Natural killer cell (primary cell): Measurements from ENCODE around the gene RELA. TPM values are rescaled to one million over a fixed set of nuclear protein-coding genes. Genes with fewer than 3 reads are reported as not detected.

Experiments
- ATAC-seq, 3 donors: fragments of 150-1000 bp in 2 of 3; fragments of 200-7000 bp in 1 of 3; cut with Tn5 transposase; 1 replicate in 1 of 3; 2 replicates in 2 of 3; pipeline ENCODE4 v1.10.0; 2021; ENCODE audit warnings: mild to moderate bottlenecking in 2 of 3, moderate library complexity in 2 of 3
- DNase-seq, 2 donors: peaks; one replicate each; pipeline versions ENCODE4 v3.0.0 to v3.0.0-alpha.2; 2013 to 2021; ENCODE audit warnings: mixed read lengths in 1 of 2
- H3K27ac ChIP-seq: one replicate; pipeline ENCODE4 v1.5.1; 2013; ENCODE audit warnings: mild to moderate bottlenecking, low read length
- H3K27me3 ChIP-seq: one replicate; pipeline ENCODE4 v1.6.1; 2013; ENCODE audit warnings: low read length; ENCODE audit not compliant: control insufficient read depth, insufficient read depth
- H3K36me3 ChIP-seq: one replicate; pipeline ENCODE4 v1.6.1; 2013; ENCODE audit warnings: low read length; ENCODE audit not compliant: control insufficient read depth, insufficient read depth
- H3K4me1 ChIP-seq: one replicate; pipeline ENCODE4 v1.6.1; 2013; ENCODE audit warnings: low read length; ENCODE audit not compliant: control insufficient read depth, insufficient read depth
- H3K4me3 ChIP-seq: one replicate; pipeline ENCODE4 v1.5.1; 2013; ENCODE audit warnings: low read length
- H3K9me3 ChIP-seq: one replicate; pipeline ENCODE4 v1.6.1; 2013; ENCODE audit warnings: low read length; ENCODE audit not compliant: control insufficient read depth, insufficient read depth
- H3K27ac Mint-ChIP-seq, 2 donors: one replicate each; pipeline ENCODE4 v1.8.0; 2022; ENCODE audit warnings: mild to moderate bottlenecking in 2 of 2, mixed read lengths in 2 of 2, moderate library complexity in 1 of 2
- H3K27me3 Mint-ChIP-seq, 2 donors: one replicate each; pipeline ENCODE4 v1.8.0; 2022; ENCODE audit warnings: low read depth in 2 of 2, mixed read lengths in 2 of 2
- H3K36me3 Mint-ChIP-seq: one replicate; pipeline ENCODE4 v1.8.0; 2022; ENCODE audit warnings: mixed read lengths
- H3K4me1 Mint-ChIP-seq, 2 donors: one replicate each; pipeline ENCODE4 v1.8.0; 2022; ENCODE audit warnings: mixed read lengths in 2 of 2
- H3K4me3 Mint-ChIP-seq: one replicate; pipeline ENCODE4 v1.8.0; 2022; ENCODE audit warnings: mild to moderate bottlenecking, moderate library complexity, mixed read lengths
- H3K9me3 Mint-ChIP-seq, 2 donors: one replicate each; pipeline ENCODE4 v1.8.0; 2022; ENCODE audit warnings: mixed read lengths in 2 of 2
- CTCF ChIP-seq: fragments of 200-600 bp; IDR thresholded peaks from one replicate; pipeline ENCODE4 v1.8.0; 2022; ENCODE audit warnings: antibody characterized with exemption
- WGBS: methylation state at CpG from one replicate; pipeline ENCODE4 v1.1.7; 2013; ENCODE audit warnings: missing lambda C conversion rate; ENCODE audit not compliant: insufficient coverage; 5-methylcytosine and 5-hydroxymethylcytosine counted together
- intact Hi-C: fragments of 100-400 bp; cut with micrococcal nuclease; formaldehyde crosslinking; loops from one replicate; pipeline ENCODE4 v1.14.2; 2022
- total RNA-seq, 4 donors: library from RNA; stranded (reverse); fragments of 120-200 nt in 1 of 4; gene quantifications; one replicate each; pipeline versions ENCODE4 v1.2.3 to v1.2.4, GENCODE V29; 2013 to 2022

The RELA gene
- total RNA-seq, 3 donors from 2014 or later (not counting 1 experiment from before 2014, with no cell fraction given), result 319 to 380 (median 338) TPM

DNA sequence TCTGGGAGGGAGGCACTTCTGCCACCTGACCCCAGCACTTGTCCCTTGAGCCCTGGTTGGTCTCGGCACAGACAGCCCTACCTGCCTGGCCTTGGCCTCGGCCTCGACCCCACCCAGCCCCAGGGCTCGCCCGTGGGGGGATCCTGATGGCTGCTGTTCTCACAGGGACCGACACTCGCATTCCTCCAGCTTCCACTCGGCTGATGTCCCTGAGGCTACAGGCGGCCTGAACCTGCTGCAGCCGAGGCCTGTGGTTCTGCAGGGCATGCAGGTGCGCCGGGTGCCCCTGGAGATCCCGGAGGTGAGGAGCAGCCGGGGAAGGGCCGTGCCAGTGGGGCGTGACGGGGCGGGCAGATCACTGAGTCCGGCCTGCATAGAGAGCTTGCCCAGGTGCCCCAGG lies 42.0 kb downstream of the RELA start:
- Mint-ChIP-seq H3K4me1 (peaks cover 11 to 30% of the 10 kb centered on the region in 2 donors), H3K9me3 (no peaks in the 10 kb centered on the region), H3K36me3 (no peaks in the 10 kb centered on the region), H3K4me3 (no peak overlapping the region), H3K27ac (no peak overlapping the region), H3K27me3 (no peaks in the 10 kb centered on the region)
- Histone ChIP-seq H3K9me3 (no peaks in the 10 kb centered on the region), H3K27me3 (no peaks in the 10 kb centered on the region), H3K36me3 (peaks cover 75% of the 10 kb centered on the region), H3K4me1 (peaks cover 17% of the 10 kb centered on the region), H3K4me3 (no peak overlapping the region), H3K27ac (no peak overlapping the region)
- intact Hi-C loops, result no loop called here
- DNase-seq (no peak), ATAC-seq (no peak)
- 98% methylated on average over 19 of the region's 19 CpGs for WGBS
- TF ChIP-seq CTCF, result no peak

DNA sequence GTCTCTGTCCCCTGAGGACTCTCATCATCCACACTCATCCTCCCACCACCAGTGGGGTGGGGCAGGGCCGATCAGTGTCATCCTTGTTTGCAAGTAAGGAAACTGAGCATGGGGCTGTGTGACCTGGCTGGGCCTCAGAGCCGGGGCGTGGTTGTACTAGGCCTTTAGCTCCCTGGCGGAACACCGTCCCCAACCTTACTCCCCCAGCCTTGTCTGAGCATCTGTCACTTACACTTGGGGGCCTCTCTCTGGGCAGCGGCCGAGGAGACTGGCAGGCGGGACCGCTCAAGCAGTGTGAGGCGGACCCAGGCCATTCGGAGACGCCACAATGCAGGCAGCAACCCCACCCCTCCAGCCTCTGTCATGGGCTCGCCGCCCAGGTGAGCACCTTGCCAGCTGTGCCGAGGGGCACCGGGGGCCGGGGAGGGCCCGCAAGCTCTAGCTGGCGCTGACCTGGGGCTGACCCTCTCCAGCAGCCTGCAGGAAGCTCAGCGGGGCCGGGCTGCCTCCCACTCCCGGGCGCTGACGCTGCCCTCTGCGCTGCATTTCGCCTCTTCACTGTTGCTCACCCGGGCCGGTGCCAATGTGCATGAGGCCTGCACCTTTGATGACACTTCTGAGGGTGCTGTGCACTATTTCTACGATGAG lies 43.3 kb downstream of the RELA start:
- Histone ChIP-seq H3K4me3 (no peak overlapping the region), H3K9me3 (no peaks in the 10 kb centered on the region), H3K4me1 (peaks cover 22% of the 10 kb centered on the region), H3K36me3 (peaks cover 65% of the 10 kb centered on the region), H3K27ac (no peak overlapping the region), H3K27me3 (no peaks in the 10 kb centered on the region)
- Mint-ChIP-seq H3K9me3 (no peaks in the 10 kb centered on the region), H3K27me3 (no peaks in the 10 kb centered on the region), H3K4me3 (no peak overlapping the region), H3K36me3 (no peaks in the 10 kb centered on the region), H3K27ac (peak overlapping the region; percentile 41 to 42), H3K4me1 (peaks cover 17 to 29% of the 10 kb centered on the region in 2 donors)
- intact Hi-C loops, result loop anchor here (5.0 kb wide), 1 partner anchor 33 kb away; no protein-coding TSS in a partner anchor
- ATAC-seq, result no peak
- TF ChIP-seq CTCF, result no peak
- 97% methylated on average over 29 of the region's 29 CpGs for WGBS
- no peak for DNase-seq

- Mint-ChIP-seq H3K36me3 (no peaks in the 10 kb centered on the region), H3K9me3 (no peaks in the 10 kb centered on the region), H3K27ac (peak overlapping the region in 1 of 2 donors; percentile 42), H3K4me3 (no peak overlapping the region), H3K27me3 (no peaks in the 10 kb centered on the region), H3K4me1 (peaks cover 17 to 30% of the 10 kb centered on the region in 2 donors)
- Histone ChIP-seq H3K27me3 (no peaks in the 10 kb centered on the region), H3K4me3 (no peak overlapping the region), H3K36me3 (peaks cover 59% of the 10 kb centered on the region), H3K27ac (no peak overlapping the region), H3K4me1 (peaks cover 25% of the 10 kb centered on the region), H3K9me3 (no peaks in the 10 kb centered on the region)
- DNase-seq, result no peak
- no peak for ATAC-seq
- WGBS, result 95% methylated on average over 14 of the region's 14 CpGs
- intact Hi-C loops, result loop anchor here (5.0 kb wide), 1 partner anchor 34 kb away; no protein-coding TSS in a partner anchor
- no peak for TF ChIP-seq CTCF
Observed at GRCh38 chr11:65618763-65619162, 44.0 kb downstream of the RELA start.
